COR-L47 (cell line): ENCODE results near the gene FCER1G.
A peak's percentile ranks its signal among the peaks of the same experiment; 100 is the strongest.

Experiments
- DNase-seq: peaks from one replicate; lab custom pipeline; 2025; lab: John Stamatoyannopoulos, UW

Gene FCER1G

GRCh38 chr1:161188381-161188780 lies 26.7 kb upstream of the FCER1G start:
- DNase-seq, result no peak

GRCh38 chr1:161189036-161189435 lies 26.1 kb upstream of the FCER1G start:
- DNase-seq, result no peak

GRCh38 chr1:161190962-161191521 lies 24.1 kb upstream of the FCER1G start:
- DNase-seq, result no peak

GRCh38 chr1:161191971-161192370 lies 23.1 kb upstream of the FCER1G start:
- DNase-seq, result no peak

GRCh38 chr1:161192476-161193465 lies 22.3 kb upstream of the FCER1G start:
- peak; percentile 63 for DNase-seq

DNA sequence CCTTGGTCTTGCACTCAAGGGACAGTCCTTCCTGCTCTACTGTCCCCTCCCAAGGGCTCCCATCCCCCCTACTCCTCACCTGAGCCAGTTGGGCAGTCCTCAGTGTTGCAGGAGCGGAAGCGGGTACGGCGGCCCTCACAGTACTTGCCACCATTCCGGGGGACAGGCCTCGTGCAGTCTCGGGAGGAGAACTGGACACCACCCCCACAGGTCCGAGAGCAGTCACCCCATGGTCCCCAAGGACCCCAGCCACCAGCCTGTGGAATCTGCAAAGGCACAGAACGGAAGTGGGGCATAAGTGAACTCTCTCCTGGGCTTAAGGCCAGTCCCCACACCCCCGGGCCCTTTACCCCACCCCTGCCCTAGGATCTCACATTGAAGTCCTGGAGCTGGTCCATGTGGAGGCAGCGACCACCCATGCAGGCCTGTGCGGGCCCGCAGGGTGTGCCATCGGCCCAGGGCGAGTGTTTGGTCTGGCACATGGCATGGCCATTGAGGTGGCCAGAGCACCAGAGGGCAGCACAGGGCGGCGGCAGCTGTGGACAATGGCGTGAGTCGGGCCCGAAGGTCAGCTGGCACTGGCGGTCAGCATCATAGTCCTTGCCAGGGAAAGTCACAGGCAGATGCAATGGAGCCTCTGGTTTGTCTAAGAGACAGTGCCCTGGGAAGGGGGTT lies 21.4 kb upstream of the FCER1G start:
- no peak for DNase-seq

GRCh38 chr1:161195171-161195570 lies 19.9 kb upstream of the FCER1G start:
- no peak for DNase-seq

DNA sequence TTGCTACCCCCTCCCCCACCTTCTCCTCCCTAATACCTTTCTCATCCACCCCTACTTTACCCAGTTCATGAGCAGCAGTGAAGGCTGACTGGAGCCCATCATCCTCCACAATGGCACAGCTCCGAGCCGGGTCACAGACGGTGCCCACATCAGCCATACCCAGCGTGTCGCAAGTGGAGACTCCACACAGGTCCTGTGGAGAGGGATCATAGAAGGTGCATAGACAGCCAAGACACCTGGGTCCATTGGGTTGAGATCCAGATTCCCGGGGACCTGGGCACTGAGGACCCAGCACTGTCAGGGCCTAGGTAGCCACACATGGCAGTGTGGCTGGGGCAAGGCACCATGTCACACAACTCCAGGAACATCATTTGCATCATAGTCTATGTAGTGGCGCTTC lies 19.0 kb upstream of the FCER1G start:
- no peak for DNase-seq

DNA sequence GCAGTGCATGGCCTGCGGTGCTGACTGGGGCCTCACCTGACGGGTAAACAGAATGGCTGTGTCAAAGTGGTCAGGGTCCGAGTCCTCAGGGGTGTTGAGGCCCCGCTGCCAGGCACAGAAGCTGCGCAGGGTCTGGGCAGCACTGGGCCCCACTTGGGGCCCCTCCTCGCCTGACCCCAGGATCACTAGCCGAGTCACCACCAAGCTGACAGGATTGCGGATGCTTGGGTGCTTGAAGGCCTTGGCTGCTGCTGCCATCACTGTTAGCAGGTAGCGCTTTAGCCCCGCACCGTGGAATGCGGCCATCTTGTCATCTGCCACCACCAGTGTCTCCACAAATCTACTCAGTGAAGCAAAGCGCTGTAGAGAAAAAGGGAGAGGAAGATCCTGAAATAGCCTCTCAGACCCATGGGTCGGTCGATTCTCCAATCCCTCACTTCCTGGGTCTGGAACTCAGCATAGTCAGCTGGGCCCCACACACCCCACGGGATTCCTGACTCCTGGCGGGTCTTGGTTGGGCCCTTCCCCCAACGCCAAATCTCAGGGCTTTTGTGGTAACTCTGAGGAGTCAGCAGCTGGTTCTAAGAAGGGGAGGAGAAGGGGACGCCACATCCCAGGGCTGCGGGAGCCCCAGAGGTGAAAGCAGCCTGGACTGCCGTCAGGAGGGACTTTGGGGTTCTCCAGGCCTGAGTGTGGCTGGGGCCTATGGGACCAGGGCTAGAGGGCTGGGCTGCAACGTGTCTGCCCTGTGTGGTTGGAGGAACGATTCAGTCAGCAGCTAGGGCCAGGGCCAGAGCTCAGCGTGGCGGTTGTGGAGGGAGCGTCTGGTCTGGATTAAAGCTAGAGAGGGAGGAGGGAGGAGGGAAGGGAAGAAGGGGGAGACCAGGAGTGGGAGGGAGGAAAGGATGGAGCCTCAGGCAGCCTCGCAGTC lies 18.3 kb upstream of the FCER1G start:
- DNase-seq, result no peak

DNA sequence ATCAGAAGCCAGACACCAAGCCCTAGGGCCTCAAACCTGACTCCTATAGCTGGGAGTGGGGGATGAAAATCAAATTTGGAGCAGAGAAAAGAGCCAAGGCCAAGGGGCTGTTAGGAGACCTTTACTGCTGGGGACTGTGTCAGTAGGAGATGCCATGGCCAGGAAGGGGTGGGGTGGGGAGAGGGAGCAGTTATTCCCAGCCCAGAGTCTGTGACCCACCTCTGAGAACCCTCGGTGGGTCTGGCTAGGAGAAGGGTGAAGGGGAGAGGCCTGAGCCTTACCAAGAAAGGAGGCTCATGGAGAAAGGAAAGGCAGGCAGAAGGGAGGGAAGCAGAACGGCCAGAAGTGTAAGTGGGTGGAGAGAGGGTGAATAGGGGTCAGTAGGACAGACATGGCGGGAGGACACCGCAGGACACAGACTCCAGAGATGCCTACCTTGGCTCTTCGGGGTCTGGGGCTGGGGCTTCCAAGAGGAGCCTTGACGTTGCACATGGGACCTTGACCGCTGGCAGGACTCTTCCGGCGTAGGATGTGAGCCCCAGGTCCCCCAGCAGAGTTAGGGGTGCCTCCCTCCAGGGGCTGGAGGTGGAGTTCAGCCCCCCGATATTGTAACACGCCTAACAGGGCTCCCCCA lies 17.4 kb upstream of the FCER1G start:
- DNase-seq, result no peak

- no peak for DNase-seq
Measured at GRCh38 chr1:161198194-161198896, 16.8 kb upstream of the FCER1G start.

DNA sequence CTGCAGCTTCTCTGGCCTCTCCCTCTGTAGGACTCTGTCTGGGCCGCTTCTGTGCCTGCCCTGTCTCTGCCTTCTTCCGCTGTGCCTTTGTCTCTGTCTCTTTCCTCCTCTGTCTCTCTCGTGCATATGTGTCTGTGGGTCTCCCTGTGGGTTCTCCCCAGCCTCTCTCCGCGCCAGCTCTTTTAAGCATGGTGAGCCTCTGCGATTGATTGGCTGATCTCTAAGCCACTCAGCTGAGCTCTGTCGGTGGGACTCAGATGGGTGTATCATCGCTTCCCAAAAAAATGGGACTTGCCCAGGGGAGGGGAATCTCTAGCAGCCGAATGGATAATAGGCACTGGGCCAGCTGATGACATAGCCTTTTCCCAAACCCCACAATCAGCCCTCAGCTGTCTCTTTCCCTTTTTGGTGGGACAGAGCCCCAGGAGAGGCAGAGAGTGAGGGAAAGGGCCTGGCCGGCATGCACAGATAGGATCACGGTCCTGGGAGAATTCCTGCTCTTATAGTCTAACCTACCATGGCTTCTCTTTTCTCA lies 16.1 kb upstream of the FCER1G start, which contains the start of gene ADAMTS4:
TSS of gene ADAMTS4 (minus strand) at position 158 of the 535 bp plus-strand sequence. CDS start 427 bp downstream, outside the sequence.
- no peak for DNase-seq

DNA sequence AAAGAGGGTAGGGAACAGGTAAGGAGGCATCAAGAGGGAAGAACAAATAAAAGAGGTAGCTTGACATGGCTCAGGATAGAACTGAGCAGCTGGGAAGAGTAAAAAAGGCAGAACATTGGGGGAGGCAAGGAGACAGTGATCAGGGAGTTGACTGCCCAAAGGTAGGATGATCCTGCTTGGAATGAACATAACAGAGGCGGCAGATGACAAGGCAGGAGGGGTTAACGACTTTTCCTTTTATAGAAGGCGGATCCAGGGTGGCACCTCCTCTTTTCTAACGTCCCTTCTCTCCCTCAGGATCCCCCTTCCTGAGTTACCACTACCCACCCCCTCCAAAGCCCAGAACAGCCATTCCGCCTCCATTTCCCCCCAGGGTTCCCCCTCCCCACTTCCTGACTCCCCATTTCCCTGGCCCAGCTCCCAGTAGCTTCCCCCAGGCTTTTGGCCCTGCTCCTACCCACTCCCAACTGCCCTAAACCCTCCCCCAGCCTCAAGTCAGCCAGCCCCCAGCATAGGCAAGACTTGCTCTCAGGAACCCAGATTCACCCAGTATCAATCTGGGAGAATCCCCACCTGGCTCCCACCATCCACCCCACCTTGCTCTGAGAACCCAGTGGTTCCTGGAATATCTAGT lies 15.5 kb upstream of the FCER1G start:
- no peak for DNase-seq

DNA sequence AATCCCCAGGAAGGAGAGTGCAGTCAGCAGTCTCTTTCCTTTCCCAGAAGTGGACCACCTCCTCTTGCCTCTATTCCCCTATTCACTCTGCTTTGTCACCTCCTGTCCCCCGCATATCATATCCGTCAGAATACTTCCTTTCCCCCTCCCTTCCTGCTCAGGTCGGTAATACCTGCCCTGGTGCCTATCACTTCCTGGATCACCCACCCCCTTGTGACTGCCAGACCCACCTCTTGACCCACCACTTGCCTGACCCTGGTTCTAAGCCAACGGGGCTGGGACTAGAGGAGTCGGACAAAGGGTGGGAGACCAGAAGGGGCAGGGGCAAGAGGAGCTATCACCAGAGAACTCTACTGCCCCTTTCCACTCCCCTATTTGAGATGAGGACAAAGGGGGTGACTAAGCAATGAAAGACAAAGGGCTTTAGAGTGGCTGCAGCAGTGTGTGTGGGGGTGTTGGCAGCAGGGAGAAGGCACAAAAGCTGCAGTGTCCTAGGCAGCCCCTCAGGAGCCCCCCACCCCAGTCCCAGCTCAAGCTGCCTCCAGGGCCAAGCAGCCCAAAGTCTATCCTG lies 14.6 kb upstream of the FCER1G start:
- no peak for DNase-seq

GRCh38 chr1:161200992-161201835 lies 13.9 kb upstream of the FCER1G start:
- DNase-seq, result no peak

DNA sequence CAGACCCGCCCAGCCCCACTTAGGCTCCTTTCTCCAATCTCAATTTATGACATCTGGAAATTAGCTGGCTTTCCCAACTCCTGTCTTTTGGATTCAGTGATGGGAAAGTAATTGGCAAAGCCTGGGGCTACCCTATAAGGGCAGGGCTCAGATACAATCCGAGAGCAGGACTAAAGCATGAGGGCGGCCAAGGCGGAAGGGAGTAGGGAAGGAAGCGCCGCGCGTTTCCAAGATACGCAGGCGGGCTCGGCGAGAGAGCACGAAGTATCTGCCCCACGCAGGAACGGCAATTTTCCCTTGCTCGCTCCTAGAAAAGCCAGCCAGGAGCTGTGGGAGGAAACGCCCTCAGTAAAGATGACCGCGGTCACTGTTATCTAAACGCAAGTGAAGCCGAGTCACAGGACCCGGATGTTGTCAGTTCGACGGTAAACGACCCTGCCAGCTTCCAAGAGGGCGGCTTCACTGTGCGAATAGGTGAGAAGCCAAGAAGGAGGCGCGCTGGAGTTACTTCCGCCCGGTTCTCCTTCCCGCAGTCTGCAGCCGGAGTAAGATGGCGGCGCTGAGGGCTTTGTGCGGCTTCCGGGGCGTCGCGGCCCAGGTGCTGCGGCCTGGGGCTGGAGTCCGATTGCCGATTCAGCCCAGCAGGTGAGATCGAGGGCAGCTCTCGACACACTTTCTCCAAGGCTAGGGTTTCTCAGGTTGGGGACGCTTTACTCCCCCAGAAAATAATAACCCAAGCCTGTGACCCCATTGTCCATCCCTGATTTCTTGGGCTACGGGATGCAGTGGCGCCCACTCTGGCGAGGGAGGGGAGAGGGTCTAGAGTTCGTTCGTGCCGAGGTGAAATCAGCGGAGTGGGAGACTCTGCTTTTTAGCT lies 13.0 kb upstream of the FCER1G start, which contains the start of gene NDUFS2:
TSS of gene NDUFS2 (plus strand) at position 532 of the 877 bp plus-strand sequence. CDS start at position 551, 19 bp downstream.
- peak; percentile 99 for DNase-seq
